ENCODE measurements around the gene GSK3A. TPM values are rescaled to one million over a fixed set of nuclear protein-coding genes. Genes with fewer than 3 reads are reported as not detected.
"Not testable (repeated sequence)": the region's sequence is repeated elsewhere in the genome, so short reads cannot be mapped to it uniquely, and the experiment has no call there.

GSK3A gene
- total and polyA plus RNA-seq, 2 of the 4 experiments (the other 2 are of a cell fraction), result 8.1 to 43.3 TPM

GRCh38 chr19:42267644-42268141 is 25.3 kb upstream of the GSK3A start (continued):
- TF ChIP-seq POLR2A (IDR thresholded peaks at IDR 0.05; ENCODE audit: low read depth, low read length), result no peak
- no peak for TF ChIP-seq FOS (IDR thresholded peaks at IDR 0.05; ENCODE audit: low read depth, low read length)
- no peak for TF ChIP-seq MAFK (IDR thresholded peaks at IDR 0.05; ENCODE audit: low read depth, low read length)
- TF ChIP-seq CEBPB (IDR thresholded peaks at IDR 0.05; ENCODE audit: low read depth, low read length), result no peak

GRCh38 chr19:42266928-42267603 is 24.7 kb upstream of the GSK3A start:
- H3K36me3 ChIP-seq (ENCODE audit: control insufficient read depth, insufficient read depth, low read length); in situ Hi-C loops (cut with MboI; ENCODE audit: low sequenced_read_pairs); ATAC-seq (ENCODE audit: low read depth); H3K4me1 ChIP-seq (ENCODE audit: control insufficient read depth, insufficient read depth, low read length); H3K9ac ChIP-seq (ENCODE audit: low read depth, low read length); H2BK15ac ChIP-seq (ENCODE audit: low read depth, low read length); DNase-seq; H3K9me1 ChIP-seq (ENCODE audit: insufficient read depth, low read length); H3K27me3 ChIP-seq (ENCODE audit: control insufficient read depth, insufficient read depth, low read length); H3K23ac ChIP-seq (ENCODE audit: low read depth, low read length); BruUV-seq (replicated peaks); H2BK120ac ChIP-seq (ENCODE audit: low read depth, low read length); H3K56ac ChIP-seq (ENCODE audit: extremely low read depth, insufficient read depth, low read length); CTCF ChIA-PET; H2BK20ac ChIP-seq (ENCODE audit: low read depth, low read length); H4K91ac ChIP-seq (ENCODE audit: insufficient read depth, low read depth, low read length); POLR2A ChIA-PET (ENCODE audit: unreplicated experiment); H3K4ac ChIP-seq (ENCODE audit: low read depth, low read length); H2AFZ ChIP-seq (replicated peaks; ENCODE audit: low read length, poor library complexity); H2AK9ac ChIP-seq (replicated peaks; ENCODE audit: low read depth, low read length, poor library complexity); H3K27ac ChIP-seq (ENCODE audit: insufficient read depth, low read length); H4K5ac ChIP-seq (ENCODE audit: low read depth, low read length); H3K14ac ChIP-seq (replicated peaks; ENCODE audit: low read depth, low read length); H3K9me3 ChIP-seq (ENCODE audit: control insufficient read depth, insufficient read depth, low read length); H2BK5ac ChIP-seq (ENCODE audit: low read depth, low read length, poor library complexity, severe bottlenecking); dilution Hi-C loops (cut with HindIII; ENCODE audit: low sequenced_read_pairs, unreplicated experiment); H3K4me2 ChIP-seq (ENCODE audit: low read depth, low read length); intact Hi-C loops (cut with micrococcal nuclease); H3K4me3 ChIP-seq (ENCODE audit: insufficient read depth, low read depth, low read length); H3K18ac ChIP-seq (ENCODE audit: low read depth, low read length); H4K20me1 ChIP-seq (ENCODE audit: insufficient read depth, low read length); H2AK5ac ChIP-seq (ENCODE audit: low read depth, low read length): not testable (repeated sequence)
- 90% methylated on average over 2 of the region's 25 CpGs; no CpG with 5 or more reads in 1 of the 2 experiments for WGBS, 2 experiments (ENCODE audit: extremely low coverage in 2 of 2, insufficient read length in 1 of 2)
- H4K8ac ChIP-seq (ENCODE audit: low read depth in 2 of 2, low read length in 2 of 2), result 0 out of 4 replicates have a peak overlapping the region, but pooled peaks of 1 of the 2 experiments have one; percentile 21
- H3K79me1 ChIP-seq (ENCODE audit: low read depth in 1 of 2, low read length in 2 of 2), result peaks cover 15 to 29% of the 10 kb centered on the region in 2 experiments

- H3K4me1 ChIP-seq (ENCODE audit: control insufficient read depth, insufficient read depth, low read length); H3K9me3 ChIP-seq (ENCODE audit: control insufficient read depth, insufficient read depth, low read length); H4K5ac ChIP-seq (ENCODE audit: low read depth, low read length); H3K18ac ChIP-seq (ENCODE audit: low read depth, low read length); H3K9me1 ChIP-seq (ENCODE audit: insufficient read depth, low read length); H3K27ac ChIP-seq (ENCODE audit: insufficient read depth, low read length); H3K4me2 ChIP-seq (ENCODE audit: low read depth, low read length); dilution Hi-C loops (cut with HindIII; ENCODE audit: low sequenced_read_pairs, unreplicated experiment); H4K8ac ChIP-seq (ENCODE audit: low read depth in 2 of 2, low read length in 2 of 2); ATAC-seq (ENCODE audit: low read depth); H3K4ac ChIP-seq (ENCODE audit: low read depth, low read length); H2BK15ac ChIP-seq (ENCODE audit: low read depth, low read length); H2BK20ac ChIP-seq (ENCODE audit: low read depth, low read length); BruUV-seq (replicated peaks); H2AK9ac ChIP-seq (replicated peaks; ENCODE audit: low read depth, low read length, poor library complexity); H3K9ac ChIP-seq (ENCODE audit: low read depth, low read length); POLR2A ChIA-PET (ENCODE audit: unreplicated experiment); H4K91ac ChIP-seq (ENCODE audit: insufficient read depth, low read depth, low read length); in situ Hi-C loops (cut with MboI; ENCODE audit: low sequenced_read_pairs); H3K14ac ChIP-seq (replicated peaks; ENCODE audit: low read depth, low read length); H3K23ac ChIP-seq (ENCODE audit: low read depth, low read length); H4K20me1 ChIP-seq (ENCODE audit: insufficient read depth, low read length); H2BK120ac ChIP-seq (ENCODE audit: low read depth, low read length); H3K4me3 ChIP-seq (ENCODE audit: insufficient read depth, low read depth, low read length); H2AK5ac ChIP-seq (ENCODE audit: low read depth, low read length); intact Hi-C loops (cut with micrococcal nuclease); DNase-seq; H3K27me3 ChIP-seq (ENCODE audit: control insufficient read depth, insufficient read depth, low read length); H3K56ac ChIP-seq (ENCODE audit: extremely low read depth, insufficient read depth, low read length); H2BK5ac ChIP-seq (ENCODE audit: low read depth, low read length, poor library complexity, severe bottlenecking); H3K36me3 ChIP-seq (ENCODE audit: control insufficient read depth, insufficient read depth, low read length); CTCF ChIA-PET: not testable (repeated sequence)
- WGBS, 2 experiments (ENCODE audit: extremely low coverage in 2 of 2, insufficient read length in 1 of 2), result no CpG with 5 or more reads among the region's 4 CpGs
- peaks cover 11 to 23% of the 10 kb centered on the region in 2 experiments for H3K79me1 ChIP-seq (ENCODE audit: low read depth in 1 of 2, low read length in 2 of 2)
- peak overlapping the region; percentile 44 for H2AFZ ChIP-seq (replicated peaks; ENCODE audit: low read length, poor library complexity)
Observed at GRCh38 chr19:42266105-42266504, 23.7 kb upstream of the GSK3A start.

Data from IMR-90 (cell line).